Ovary (tissue), 3 donors: ENCODE measurements around the gene SLC36A2.

Experiments used
- EP300 ChIP-seq: sonication (generic); formaldehyde crosslinking; IDR thresholded peaks from one replicate; pipeline ENCODE4 v1.6.1; 2017; ENCODE audit warnings: antibody characterized with exemption
- POLR2A ChIP-seq: fragments of 450-650 bp; IDR thresholded peaks from one replicate; pipeline ENCODE4 v1.6.1; 2017; ENCODE audit warnings: antibody characterized with exemption, mild to moderate bottlenecking, moderate library complexity
- TF ChIP-seq, protein P1 (sequence below), 3 donors: fragments of 450-650 bp in 2 of 3; fragments of 200-600 bp in 1 of 3; IDR thresholded peaks; one replicate each; pipeline versions ENCODE4 v1.5.1 to v1.8.0; 2016 to 2022; ENCODE audit warnings: antibody characterized with exemption in 3 of 3, mild to moderate bottlenecking in 1 of 3
- donor health status: DM: no; HTN: no; CAD: no.

GRCh38 chr5:151362970-151363369 lies 15.6 kb upstream of the SLC36A2 start:
- TF ChIP-seq, protein P1, sequence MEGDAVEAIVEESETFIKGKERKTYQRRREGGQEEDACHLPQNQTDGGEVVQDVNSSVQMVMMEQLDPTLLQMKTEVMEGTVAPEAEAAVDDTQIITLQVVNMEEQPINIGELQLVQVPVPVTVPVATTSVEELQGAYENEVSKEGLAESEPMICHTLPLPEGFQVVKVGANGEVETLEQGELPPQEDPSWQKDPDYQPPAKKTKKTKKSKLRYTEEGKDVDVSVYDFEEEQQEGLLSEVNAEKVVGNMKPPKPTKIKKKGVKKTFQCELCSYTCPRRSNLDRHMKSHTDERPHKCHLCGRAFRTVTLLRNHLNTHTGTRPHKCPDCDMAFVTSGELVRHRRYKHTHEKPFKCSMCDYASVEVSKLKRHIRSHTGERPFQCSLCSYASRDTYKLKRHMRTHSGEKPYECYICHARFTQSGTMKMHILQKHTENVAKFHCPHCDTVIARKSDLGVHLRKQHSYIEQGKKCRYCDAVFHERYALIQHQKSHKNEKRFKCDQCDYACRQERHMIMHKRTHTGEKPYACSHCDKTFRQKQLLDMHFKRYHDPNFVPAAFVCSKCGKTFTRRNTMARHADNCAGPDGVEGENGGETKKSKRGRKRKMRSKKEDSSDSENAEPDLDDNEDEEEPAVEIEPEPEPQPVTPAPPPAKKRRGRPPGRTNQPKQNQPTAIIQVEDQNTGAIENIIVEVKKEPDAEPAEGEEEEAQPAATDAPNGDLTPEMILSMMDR (IDR thresholded peaks at IDR 0.05) = no peak
- no peak for TF ChIP-seq EP300
- no peak for TF ChIP-seq POLR2A
